GM19025 (cell line): Measurements from ENCODE around the gene CNTFR.

Experiments
- ATAC-seq: cut with Tn5 transposase; IDR thresholded peaks from one replicate; pipeline ENCODE4 v1.9.1; 2021; ENCODE audit warnings: mild to moderate bottlenecking, low read depth, moderate library complexity; ENCODE audit not compliant: unreplicated experiment

The CNTFR gene

DNA sequence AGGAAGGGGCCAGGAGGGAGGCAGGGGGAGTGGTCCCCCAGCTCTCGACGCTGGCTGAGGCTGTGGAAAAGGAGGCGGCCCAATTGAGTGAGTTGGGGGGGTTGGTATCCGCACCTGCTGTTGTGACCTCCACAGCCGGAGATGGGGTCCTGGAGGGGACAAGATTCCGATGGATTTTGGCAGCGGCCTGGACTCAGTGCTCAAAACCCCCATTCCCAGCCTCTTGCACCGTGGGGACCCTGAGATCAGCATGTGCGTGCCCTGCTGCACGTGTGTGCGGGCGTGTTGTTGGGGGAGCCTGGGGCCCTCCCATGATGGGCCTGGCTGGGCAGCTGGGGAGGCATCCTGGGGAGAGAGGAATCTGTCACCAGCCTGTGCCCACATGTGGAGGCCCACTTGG is 15.0 kb downstream of the CNTFR start:
- ATAC-seq, result no peak

DNA sequence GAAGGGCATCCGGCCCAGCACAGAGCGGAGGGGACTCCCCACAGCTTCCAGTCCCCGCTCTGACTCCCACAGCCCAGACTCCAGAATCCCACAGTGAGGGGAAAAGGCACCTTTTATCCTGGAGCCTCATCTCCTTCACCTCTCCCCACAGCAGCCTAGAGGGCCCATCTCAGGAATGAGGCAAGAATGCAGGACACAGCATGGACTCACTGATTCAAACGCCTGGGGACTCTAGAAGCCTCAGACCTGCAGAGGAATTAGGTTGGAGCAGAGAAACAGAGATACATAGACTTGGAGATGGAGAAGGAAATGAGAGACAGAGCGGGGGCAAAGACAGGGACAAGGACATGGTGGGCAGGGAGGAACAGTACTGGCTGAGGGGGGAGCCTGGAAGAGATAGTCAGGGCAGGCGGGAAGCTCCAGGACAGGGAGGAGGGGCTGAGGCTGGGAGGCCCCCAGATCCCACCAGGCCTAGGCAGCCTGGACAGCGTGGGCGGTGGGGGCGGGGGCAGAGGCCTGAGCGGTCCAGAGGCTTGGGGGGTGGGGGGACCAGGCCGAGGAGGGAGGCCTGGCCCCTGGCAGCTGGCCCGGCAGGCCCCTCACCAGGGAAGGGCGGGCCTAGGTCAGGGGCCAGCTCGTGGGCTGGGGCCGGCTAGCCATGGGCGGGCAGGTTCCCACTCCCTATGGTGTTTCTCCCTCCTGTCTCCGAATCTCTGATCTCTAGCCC is 15.8 kb downstream of the CNTFR start:
- ATAC-seq, result no peak

GRCh38 chr9:34572628-34573027 is 16.9 kb downstream of the CNTFR start:
- ATAC-seq, result no peak

- no peak for ATAC-seq
Observed at GRCh38 chr9:34572092-34572491, 17.4 kb downstream of the CNTFR start.

- no peak for ATAC-seq
Observed at GRCh38 chr9:34571481-34571810, 18.1 kb downstream of the CNTFR start.

GRCh38 chr9:34570809-34571480 is 18.6 kb downstream of the CNTFR start:
- ATAC-seq, result no peak

GRCh38 chr9:34570376-34570775 is 19.1 kb downstream of the CNTFR start:
- ATAC-seq, result no peak

DNA sequence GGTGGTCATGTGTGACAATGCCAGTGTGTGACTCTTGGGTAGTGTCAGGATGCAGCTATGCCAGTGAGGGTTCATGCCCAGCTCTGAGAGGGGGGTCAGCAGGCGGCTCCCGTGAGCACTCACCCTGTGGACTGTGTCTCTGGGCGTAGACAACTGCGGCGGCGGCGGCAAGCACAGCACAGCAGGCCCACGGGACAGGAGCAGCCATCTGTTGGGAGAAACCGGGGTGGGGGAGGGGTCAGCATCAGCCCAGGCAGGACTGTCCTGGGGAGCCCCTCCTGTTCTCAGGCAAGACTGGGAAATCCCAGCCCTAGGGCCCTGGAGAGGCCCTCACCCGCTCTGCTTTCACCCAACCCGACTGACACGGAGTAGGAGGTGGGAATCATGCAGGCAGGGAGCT is 20.8 kb downstream of the CNTFR start:
- no peak for ATAC-seq

GRCh38 chr9:34568133-34568532 is 21.4 kb downstream of the CNTFR start:
- no peak for ATAC-seq

GRCh38 chr9:34566972-34567371 is 22.6 kb downstream of the CNTFR start:
- no peak for ATAC-seq

- ATAC-seq, result no peak
Observed at GRCh38 chr9:34566322-34566721, 23.2 kb downstream of the CNTFR start.

DNA sequence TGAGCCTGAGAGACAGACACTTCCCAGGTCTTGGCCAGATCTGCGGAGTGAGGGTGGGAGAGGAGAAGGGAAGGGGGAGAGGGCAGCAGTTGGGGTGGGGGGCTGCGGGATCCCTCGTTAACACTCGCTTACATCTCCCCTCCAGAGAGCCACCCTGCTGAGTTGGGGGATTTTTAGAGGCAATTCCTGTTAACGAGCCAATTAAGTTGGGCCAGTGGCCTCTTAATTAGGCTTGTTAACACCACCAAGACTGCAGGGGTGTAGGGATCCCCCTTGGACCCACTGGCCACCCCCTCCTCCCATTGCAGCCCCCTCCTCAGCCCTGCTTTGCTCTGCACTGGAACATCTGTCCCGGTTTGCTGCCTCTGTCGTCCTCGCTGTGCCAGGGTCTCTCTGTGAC is 23.7 kb downstream of the CNTFR start:
- no peak for ATAC-seq

DNA sequence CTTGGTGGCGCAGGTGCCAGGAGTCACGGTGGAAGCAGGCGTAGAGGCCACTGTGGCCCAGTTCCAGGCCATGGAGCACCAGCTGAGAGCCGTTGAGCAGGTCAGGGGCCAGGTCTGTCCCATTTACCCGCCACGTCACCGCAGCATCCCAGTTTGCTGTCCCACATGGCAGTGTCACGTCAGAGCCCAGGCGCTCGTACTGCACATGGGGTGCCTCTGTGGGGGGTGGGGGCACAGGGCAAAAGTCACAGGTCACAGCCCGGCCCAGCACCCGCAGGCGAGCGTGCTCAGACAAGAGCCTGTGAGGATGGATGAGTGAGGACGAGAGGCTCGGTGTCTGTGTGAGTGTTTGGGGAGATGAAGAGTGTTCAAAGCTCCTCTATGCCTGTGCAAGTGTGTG is 24.9 kb downstream of the CNTFR start:
- no peak for ATAC-seq

DNA sequence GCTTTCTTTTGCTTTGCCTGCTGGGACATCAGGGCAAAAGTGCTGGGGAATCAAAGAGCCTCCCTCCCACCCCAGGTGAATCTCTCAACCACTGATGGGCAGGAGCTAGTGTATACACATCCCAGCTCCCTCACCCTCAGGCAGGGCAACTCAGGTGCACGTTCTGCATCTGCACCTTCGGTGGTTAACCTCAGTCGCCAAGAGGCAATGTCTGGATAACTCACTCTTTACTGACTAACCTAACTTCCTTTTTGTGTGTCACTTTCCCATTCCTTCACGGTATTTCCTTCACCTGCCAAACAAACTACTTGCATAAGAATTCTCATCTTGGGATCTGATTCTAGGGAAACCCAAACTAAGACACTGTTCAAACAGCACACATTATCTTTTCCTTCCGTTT is 26.3 kb downstream of the CNTFR start:
- ATAC-seq, result no peak

DNA sequence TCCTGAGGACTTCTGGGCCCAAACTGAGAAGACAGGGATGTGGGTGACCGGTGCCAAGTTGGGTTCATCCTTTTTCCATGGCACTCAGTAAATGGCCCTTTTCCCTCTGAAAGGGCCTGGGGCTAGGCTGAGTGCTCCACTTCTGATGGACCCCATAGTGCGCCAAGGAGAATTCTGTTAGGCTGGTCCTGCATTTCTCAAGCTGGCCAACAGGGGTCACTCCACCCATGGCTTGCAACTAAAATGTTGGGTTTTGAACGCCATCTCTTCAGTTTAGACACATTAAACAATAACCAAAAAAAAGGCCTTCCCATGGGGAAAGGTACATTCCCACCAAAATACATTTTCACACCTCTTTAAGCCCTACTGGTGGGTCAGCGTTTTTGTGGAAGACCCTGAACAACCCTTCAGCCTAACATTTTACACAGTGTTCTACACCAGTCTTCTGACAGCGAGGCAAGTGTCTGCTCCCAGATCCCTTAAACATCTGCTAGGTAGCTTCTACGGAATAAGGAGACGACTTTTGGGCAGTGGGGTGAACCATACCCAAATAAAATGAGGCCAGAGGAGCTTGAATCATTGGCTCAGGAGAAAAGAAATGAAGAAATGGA is 27.3 kb downstream of the CNTFR start:
- ATAC-seq, result no peak

GRCh38 chr9:34560599-34561214 is 28.8 kb downstream of the CNTFR start:
- ATAC-seq, result no peak

DNA sequence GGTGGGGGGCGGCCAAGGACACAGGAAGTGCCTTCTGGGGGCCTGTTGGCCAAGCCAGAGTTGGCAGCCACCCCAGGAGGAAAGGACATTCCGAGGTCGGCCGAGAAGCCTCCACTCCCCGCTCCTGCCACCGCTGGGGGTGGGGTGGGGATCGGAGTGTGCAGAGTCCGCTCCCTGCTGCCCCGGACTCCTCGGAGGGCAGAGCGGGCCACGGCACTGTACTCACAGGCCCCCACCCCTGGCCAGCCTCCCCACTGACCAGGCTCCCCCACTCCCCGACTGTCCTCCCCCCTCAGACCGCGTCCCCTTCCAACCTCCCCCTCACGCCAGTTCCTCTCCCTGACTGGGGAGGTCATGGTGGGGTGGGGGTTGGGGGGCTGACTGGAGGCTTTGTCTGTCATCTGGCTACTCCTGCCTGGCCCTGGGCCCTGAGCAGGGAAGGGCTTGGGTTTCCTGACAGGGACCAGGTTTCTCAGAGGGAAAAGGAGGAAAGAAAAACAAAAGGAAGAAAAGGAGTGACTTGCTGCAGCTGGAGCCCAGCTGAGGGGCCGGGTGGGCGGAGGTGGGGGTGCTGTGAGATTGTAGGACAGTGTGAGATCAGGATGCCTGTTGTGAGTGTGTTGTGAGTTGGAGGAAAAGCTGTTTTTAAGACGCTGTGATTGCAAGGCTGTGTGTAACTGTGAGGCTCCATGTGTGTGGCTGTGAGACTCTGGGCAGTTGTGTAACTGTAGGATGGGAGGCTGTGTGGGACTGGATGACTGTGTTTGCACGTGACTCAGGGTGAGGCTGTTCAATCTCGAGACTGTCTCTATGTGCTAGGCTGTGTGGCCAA is 29.7 kb downstream of the CNTFR start:
- no peak for ATAC-seq

DNA sequence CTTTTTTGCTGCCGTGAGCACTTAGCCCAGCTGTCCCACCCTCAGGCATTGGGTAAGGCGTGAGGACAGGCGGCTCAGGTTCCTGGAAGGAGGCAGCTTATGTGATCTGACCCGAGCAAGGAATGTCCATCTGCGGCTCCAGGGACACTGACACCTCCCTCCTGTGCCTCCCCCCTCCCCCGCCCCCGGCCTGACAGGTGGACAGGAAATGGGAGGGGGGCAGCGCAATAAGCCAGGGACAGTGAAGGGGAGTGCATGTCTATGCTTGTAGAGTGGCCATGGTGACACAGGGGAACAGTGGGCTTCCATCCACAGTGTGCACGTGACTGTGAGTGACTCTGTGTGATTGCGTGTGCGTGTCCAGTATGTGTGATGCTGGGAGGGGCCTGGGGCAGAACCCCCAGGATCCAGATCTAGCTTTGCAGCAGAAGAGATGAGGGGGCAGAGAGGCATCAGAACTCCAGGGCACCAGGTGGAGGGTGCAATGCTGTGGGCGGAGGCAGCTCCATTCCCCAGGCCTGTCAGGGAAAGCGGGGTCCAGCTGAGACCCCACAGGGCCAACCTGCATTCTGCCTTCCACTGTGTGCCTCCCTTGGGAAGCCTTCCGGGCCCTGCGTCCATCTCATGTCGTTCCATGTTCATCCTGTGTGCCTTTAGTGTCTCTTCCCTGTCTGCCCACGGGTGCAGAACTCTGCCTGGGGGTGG is 30.5 kb downstream of the CNTFR start:
- no peak for ATAC-seq

GRCh38 chr9:34558364-34558763 is 31.2 kb downstream of the CNTFR start:
- ATAC-seq, result no peak
